ENCODE results near the gene APBA3. TPM values are rescaled to one million over a fixed set of nuclear protein-coding genes. Genes with fewer than 3 reads are reported as not detected.

The APBA3 gene
- total RNA-seq, 3 donors from 2014 or later, result 18.9 to 23.0 (median 19.2) TPM

DNA sequence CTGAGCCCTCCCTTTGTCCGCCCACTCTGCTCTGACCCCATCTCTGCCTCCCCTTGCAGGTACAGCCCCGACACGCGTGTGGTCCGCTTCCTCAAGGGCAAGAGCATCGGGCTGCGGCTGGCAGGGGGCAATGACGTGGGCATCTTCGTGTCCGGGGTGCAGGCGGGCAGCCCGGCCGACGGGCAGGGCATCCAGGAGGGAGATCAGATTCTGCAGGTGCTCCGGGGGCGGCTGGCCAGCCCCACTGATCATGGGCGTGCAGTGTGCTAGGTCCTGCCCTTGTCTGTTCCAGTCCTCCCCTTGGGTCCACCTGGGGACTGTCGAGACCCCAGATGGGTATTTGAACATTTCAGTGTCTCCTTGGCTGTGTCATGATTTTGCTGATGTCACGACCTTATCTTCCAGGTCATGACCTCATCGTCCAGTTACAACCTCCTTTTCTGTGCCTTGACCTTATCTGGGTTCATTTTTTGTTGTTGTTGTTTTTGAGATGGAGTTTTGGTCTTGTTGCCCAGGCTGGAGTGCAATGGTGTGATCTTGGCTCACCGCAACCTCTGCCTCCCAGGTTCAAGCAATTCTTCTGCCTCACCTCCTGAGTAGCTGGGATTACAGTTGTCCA is 25.3 kb downstream of the APBA3 start:
- Histone ChIP-seq H3K9me3 (no peaks in the 10 kb centered on the region), H3K4me3 (no peak overlapping the region), H3K4me1 (ENCODE audit: low read depth) (no peaks in the 10 kb centered on the region), H3K36me3 (ENCODE audit: low read depth) (peaks cover 12% of the 10 kb centered on the region)
- DNase-seq (no peak), ATAC-seq (no peak)
- TF ChIP-seq, protein P1, sequence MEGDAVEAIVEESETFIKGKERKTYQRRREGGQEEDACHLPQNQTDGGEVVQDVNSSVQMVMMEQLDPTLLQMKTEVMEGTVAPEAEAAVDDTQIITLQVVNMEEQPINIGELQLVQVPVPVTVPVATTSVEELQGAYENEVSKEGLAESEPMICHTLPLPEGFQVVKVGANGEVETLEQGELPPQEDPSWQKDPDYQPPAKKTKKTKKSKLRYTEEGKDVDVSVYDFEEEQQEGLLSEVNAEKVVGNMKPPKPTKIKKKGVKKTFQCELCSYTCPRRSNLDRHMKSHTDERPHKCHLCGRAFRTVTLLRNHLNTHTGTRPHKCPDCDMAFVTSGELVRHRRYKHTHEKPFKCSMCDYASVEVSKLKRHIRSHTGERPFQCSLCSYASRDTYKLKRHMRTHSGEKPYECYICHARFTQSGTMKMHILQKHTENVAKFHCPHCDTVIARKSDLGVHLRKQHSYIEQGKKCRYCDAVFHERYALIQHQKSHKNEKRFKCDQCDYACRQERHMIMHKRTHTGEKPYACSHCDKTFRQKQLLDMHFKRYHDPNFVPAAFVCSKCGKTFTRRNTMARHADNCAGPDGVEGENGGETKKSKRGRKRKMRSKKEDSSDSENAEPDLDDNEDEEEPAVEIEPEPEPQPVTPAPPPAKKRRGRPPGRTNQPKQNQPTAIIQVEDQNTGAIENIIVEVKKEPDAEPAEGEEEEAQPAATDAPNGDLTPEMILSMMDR (IDR thresholded peaks at IDR 0.05), result no peak
- intact Hi-C loops (cut with DNase I, micrococcal nuclease), result no loop called here

DNA sequence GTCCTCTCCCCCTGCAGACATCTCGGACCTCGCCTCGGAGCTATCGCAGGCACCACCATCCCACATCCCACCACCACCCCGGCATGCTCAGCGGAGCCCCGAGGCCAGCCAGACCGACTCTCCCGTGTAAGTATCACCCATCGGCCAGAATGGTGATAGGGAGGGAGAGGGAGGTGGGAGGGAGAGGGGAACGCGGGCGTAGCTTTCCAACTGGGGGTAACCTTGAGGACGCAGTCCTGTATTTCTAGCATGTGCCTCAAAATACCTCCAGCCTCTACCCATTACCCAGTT is 27.2 kb downstream of the APBA3 start:
- intact Hi-C loops (cut with DNase I, micrococcal nuclease), result no loop called here
- no peak for ATAC-seq
- TF ChIP-seq, protein P1 (IDR thresholded peaks at IDR 0.05), result no peak
- H3K4me1 ChIP-seq (ENCODE audit: low read depth), result no peaks in the 10 kb centered on the region
- no peaks in the 10 kb centered on the region for H3K9me3 ChIP-seq
- peaks cover 12% of the 10 kb centered on the region for H3K36me3 ChIP-seq (ENCODE audit: low read depth)
- no peak overlapping the region for H3K4me3 ChIP-seq
- DNase-seq, result no peak

DNA sequence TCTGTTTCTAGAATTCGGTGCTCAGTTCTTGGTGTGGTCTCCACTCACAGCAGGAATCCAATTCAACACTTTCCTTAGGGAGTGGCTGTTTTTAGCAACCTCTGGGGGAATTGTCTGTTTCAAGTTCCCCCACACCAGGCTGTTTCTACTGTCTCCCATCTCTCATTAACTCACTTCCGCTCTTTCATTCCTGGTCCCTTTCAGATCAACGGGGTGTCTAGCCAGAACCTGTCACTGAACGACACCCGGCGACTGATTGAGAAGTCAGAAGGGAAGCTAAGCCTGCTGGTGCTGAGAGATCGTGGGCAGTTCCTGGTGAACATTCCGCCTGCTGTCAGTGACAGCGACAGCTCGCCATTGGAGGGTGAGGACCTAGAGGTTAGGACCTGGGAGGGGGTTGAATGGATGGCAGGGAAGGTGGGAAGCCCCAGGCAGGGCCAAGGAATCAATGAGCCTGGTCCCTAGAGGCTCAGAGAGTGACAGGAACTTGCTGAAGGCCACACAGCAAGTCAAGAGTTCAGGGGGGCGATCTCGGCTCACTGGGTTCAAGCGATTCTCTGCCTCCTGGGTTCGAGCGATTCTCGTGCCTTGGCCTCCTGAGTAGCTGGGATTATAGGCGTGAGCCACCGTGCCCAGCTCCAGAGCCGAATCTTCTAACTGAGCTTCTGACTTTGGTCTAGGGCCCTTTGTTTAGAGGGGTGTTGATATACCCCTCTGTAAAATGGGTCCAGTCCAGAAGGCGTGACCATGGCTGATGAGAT is 27.8 kb downstream of the APBA3 start:
- Histone ChIP-seq H3K9me3 (no peaks in the 10 kb centered on the region), H3K4me3 (no peak overlapping the region), H3K4me1 (ENCODE audit: low read depth) (no peaks in the 10 kb centered on the region), H3K36me3 (ENCODE audit: low read depth) (peaks cover 12% of the 10 kb centered on the region)
- TF ChIP-seq, protein P1 (IDR thresholded peaks at IDR 0.05), result no peak
- intact Hi-C loops (cut with DNase I, micrococcal nuclease), result no loop called here
- DNase-seq, result no peak
- no peak for ATAC-seq

DNA sequence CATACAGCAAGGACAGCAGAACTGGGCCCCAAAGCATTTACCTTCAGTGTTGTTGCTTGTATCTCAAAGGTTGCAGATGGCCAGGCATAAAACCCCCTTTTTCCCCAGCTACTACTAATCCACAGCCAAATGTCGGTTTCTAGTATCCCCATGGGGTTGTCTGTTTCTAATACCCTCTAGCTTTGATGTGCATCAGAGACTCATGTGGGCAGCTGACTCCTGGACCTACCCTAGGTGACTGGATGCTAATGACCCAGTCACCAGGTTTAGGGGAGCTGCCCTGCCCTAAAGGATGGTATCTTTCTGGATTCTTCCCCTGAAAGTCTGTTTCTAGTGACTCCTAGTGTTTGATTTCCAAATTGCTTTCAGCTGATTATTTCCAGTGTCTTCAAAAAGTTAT is 29.4 kb downstream of the APBA3 start:
- DNase-seq, result no peak
- peaks cover under 1% of the 10 kb centered on the region for H3K4me1 ChIP-seq (ENCODE audit: low read depth)
- TF ChIP-seq, protein P1 (IDR thresholded peaks at IDR 0.05), result no peak
- no peaks in the 10 kb centered on the region for H3K9me3 ChIP-seq
- peaks cover 12% of the 10 kb centered on the region for H3K36me3 ChIP-seq (ENCODE audit: low read depth)
- no peak overlapping the region for H3K4me3 ChIP-seq
- no peak for ATAC-seq
- intact Hi-C loops (cut with DNase I, micrococcal nuclease), result no loop called here

DNA sequence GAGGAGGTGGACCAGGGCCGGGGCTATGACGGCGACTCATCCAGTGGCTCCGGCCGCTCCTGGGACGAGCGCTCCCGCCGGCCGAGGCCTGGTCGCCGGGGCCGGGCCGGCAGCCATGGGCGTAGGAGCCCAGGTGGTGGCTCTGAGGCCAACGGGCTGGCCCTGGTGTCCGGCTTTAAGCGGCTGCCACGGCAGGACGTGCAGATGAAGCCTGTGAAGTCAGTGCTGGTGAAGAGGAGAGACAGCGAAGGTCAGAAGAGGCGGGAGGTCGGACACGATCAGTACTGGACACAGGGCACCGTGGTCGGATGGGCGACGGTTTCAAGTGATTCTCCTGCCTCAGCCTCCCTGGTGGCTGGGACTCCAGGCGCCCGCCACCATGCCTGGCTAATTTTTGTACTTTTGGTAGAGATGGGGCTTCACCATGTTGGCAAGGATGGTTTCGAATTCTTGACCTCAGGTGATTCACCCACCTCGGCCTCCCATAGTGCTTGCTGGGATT is 31.0 kb downstream of the APBA3 start:
- Histone ChIP-seq H3K4me3 (no peak overlapping the region), H3K36me3 (ENCODE audit: low read depth) (peaks cover 9% of the 10 kb centered on the region), H3K9me3 (no peaks in the 10 kb centered on the region), H3K4me1 (ENCODE audit: low read depth) (peaks cover 12% of the 10 kb centered on the region)
- TF ChIP-seq, protein P1 (IDR thresholded peaks at IDR 0.05), result no peak
- intact Hi-C loops (cut with DNase I, micrococcal nuclease), result no loop called here
- DNase-seq, result peak in 1 of 3 donors; percentile 21
- no peak for ATAC-seq

Data from mucosa of descending colon (tissue), 3 donors.